Activated naive CD8-positive, alpha-beta T cell treated with anti-CD3 and anti-CD28 coated beads for 36 hours (primary cell): ENCODE data around the gene CAMSAP3. TPM values are rescaled to one million over a fixed set of nuclear protein-coding genes. Genes with fewer than 3 reads are reported as not detected.

Experiments used
- DNase-seq: peaks from one replicate; pipeline ENCODE4 v3.0.0; 2021
- H3K27ac Mint-ChIP-seq: one replicate; pipeline ENCODE4 v1.8.0; 2022; ENCODE audit warnings: mild to moderate bottlenecking, moderate library complexity, mixed read lengths
- H3K27me3 Mint-ChIP-seq: one replicate; pipeline ENCODE4 v1.8.0; 2022; ENCODE audit warnings: mild to moderate bottlenecking, mixed read lengths
- H3K36me3 Mint-ChIP-seq: one replicate; pipeline ENCODE4 v1.8.0; 2021; ENCODE audit warnings: mild to moderate bottlenecking, mixed read lengths
- H3K4me1 Mint-ChIP-seq: one replicate; pipeline ENCODE4 v1.8.0; 2021; ENCODE audit warnings: mixed read lengths
- H3K4me3 Mint-ChIP-seq: one replicate; pipeline ENCODE4 v1.8.0; 2022; ENCODE audit warnings: mild to moderate bottlenecking, moderate library complexity, mixed read lengths
- H3K9me3 Mint-ChIP-seq: one replicate; pipeline ENCODE4 v1.8.0; 2022; ENCODE audit warnings: mixed read lengths
- total RNA-seq, 2 experiments: library from RNA; stranded (reverse); gene quantifications; one replicate each; pipeline ENCODE4 v1.2.3, GENCODE V29; 2021

Gene CAMSAP3
- total RNA-seq, 2 experiments from 2014 or later, result 0.50 to 0.52 TPM

GRCh38 chr19:7600721-7601120 is 5.1 kb downstream of the CAMSAP3 start:
- peaks cover 4% of the 10 kb centered on the region for H3K9me3 Mint-ChIP-seq
- H3K27ac Mint-ChIP-seq, result no peak overlapping the region
- DNase-seq, result no peak
- H3K27me3 Mint-ChIP-seq, result peaks cover 32% of the 10 kb centered on the region
- no peaks in the 10 kb centered on the region for H3K36me3 Mint-ChIP-seq
- no peak overlapping the region for H3K4me3 Mint-ChIP-seq
- H3K4me1 Mint-ChIP-seq, result no peaks in the 10 kb centered on the region

- Mint-ChIP-seq H3K9me3 (peaks cover 4% of the 10 kb centered on the region), H3K27me3 (peaks cover 25% of the 10 kb centered on the region), H3K36me3 (no peaks in the 10 kb centered on the region), H3K27ac (no peak overlapping the region), H3K4me1 (no peaks in the 10 kb centered on the region), H3K4me3 (no peak overlapping the region)
- DNase-seq, result no peak
These were observed 6.7 kb downstream of the CAMSAP3 start for GRCh38 chr19:7602240-7602934.

DNA sequence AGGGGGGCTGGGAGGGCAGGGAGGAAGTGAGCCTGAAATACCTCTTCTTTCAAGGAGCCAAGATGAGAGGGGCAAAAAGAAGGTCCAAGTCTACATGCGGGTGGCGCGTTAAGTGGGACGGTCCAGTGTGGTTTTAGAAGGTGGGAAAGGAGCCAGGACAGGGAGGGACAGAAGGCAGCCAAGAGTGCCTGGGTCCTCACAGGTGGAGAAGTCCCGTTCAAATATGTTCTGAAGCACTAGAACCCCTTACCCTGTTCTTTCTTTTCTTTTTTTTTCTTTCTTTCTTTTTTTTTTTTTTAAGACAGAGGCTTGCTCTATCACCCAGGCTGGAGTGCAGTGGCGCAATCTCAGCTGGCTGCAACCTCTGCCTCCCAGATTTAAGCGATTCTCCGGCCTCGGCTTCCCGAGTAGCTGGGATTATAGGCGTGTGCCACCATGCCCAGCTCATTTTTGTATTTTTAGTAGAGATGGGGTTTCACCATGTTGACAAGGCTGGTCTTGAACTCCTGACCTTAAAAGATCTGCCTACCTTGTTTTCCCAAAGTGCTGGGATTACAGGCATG is 7.4 kb downstream of the CAMSAP3 start:
- Mint-ChIP-seq H3K36me3 (no peaks in the 10 kb centered on the region), H3K27me3 (peaks cover 18% of the 10 kb centered on the region), H3K9me3 (peaks cover 4% of the 10 kb centered on the region), H3K27ac (no peak overlapping the region), H3K4me1 (no peaks in the 10 kb centered on the region), H3K4me3 (no peak overlapping the region)
- no peak for DNase-seq

GRCh38 chr19:7603919-7604318 is 8.3 kb downstream of the CAMSAP3 start:
- Mint-ChIP-seq H3K27ac (no peak overlapping the region), H3K36me3 (no peaks in the 10 kb centered on the region), H3K4me1 (no peaks in the 10 kb centered on the region), H3K27me3 (peaks cover 12% of the 10 kb centered on the region), H3K9me3 (peaks cover 4% of the 10 kb centered on the region), H3K4me3 (no peak overlapping the region)
- DNase-seq, result no peak

DNA sequence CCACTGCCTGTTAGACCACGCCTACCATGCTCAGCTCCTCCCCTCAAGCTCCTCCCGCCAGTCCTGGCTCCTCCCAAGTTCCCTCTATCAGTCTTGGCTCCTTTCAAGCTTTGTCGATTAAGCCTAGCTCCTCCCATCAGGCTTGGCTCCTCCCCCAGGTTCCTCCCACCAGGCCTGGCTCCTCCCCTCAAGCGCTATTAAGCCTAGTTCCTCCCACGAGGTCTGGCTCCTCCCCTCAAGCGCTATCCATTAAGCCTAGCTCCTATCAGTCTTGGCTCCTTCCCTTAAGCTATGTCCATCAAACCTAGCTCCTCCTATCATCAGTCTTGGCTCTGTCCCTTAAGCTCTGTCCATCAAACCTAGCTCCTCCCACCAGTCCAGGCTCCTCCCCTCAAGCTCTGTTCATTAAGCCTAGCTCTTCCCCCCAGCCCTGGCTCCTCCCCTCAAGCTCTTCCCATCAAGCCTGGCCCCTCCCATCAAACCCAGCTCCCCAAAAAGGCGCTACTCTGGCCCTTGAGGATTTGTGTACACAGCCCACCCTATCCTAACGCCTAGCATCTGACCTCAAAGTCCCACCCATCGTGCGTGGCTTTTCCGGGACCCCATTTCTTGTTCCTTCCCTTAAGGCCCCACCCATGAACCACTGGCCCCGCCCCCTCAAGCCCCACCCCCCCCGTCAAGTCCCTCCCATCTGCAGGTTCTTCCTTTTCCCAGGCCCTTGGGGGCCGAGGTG is 10.0 kb downstream of the CAMSAP3 start:
- Mint-ChIP-seq H3K9me3 (peaks cover 2% of the 10 kb centered on the region), H3K36me3 (no peaks in the 10 kb centered on the region), H3K4me1 (no peaks in the 10 kb centered on the region), H3K4me3 (no peak overlapping the region), H3K27me3 (peaks cover 12% of the 10 kb centered on the region), H3K27ac (no peak overlapping the region)
- peak; percentile 55 for DNase-seq

- Mint-ChIP-seq H3K9me3 (no peaks in the 10 kb centered on the region), H3K27me3 (peaks cover 12% of the 10 kb centered on the region), H3K4me3 (no peak overlapping the region), H3K4me1 (no peaks in the 10 kb centered on the region), H3K36me3 (no peaks in the 10 kb centered on the region), H3K27ac (no peak overlapping the region)
- no peak for DNase-seq
These were observed 10.6 kb downstream of the CAMSAP3 start for GRCh38 chr19:7606289-7606688.

DNA sequence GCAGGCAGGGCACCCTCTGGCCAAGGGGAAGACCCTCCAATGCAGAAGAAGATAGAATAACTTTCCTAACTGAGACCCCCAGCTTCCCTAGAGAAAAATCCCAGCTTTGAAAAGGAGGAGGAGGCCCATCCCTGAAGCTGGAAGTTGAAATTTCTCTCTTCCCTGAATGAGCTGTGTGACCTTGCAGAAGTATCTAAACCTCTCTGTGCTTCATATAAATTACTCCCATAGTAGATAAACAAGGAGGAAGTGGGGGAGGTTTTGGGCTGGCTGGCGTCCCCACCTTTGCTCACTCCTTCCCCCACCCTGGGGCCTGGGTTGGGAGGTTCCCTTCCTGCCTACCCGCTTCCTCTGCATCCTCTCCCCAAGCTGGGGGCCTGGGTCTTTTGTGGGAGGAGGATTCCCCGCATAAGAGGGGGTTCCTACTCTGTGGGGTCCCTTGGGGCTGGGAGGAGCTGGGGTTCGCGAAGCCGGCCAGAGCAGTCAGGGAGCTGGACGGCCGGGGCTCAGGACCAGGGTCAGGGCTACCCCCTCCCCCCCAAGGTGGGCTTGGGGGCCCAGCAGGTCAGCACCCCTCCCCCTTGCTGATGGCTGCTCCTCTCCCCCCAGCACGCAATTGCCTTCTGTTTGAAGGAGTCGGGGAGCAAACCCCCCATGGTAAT is 11.7 kb downstream of the CAMSAP3 start:
- Mint-ChIP-seq H3K4me1 (no peaks in the 10 kb centered on the region), H3K4me3 (no peak overlapping the region), H3K9me3 (no peaks in the 10 kb centered on the region), H3K27me3 (peaks cover 10% of the 10 kb centered on the region), H3K36me3 (no peaks in the 10 kb centered on the region), H3K27ac (no peak overlapping the region)
- no peak for DNase-seq

- no peaks in the 10 kb centered on the region for H3K4me1 Mint-ChIP-seq
These were observed 12.4 kb downstream of the CAMSAP3 start for GRCh38 chr19:7607874-7608560.

DNA sequence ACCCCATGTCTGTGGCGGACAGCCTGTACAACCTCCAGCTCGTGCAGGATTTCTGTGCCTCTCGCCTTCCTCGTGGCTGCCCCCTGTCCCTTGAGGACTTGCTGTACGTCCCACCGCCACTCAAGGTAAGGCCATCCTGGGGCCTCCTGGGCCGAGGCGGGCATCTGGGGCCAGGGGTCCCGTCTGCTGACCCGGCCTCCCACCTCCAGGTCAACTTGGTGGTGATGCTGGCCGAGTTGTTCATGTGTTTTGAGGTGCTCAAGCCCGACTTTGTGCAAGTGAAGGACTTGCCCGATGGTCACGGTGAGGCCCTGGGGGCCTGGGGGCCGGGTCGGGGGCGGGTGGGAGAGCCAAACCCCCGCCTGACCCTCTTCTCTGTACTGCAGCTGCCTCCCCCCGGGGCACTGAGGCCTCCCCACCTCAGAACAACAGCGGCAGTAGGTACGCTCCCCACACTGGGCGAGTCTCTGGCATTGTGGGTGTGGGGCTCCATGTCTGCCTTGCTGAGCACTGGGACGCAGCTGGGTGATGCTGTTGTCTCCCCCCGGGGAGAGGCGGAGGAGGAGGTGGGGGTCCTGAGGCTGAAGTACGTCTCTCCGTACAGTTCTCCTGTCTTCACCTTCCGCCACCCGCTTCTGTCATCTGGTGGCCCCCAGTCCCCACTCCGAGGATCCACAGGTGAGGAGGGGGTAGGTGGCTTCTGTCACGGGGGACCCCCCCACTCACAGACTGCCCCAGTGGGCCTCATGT is 15.0 kb downstream of the CAMSAP3 start:
- Mint-ChIP-seq H3K9me3 (no peaks in the 10 kb centered on the region), H3K36me3 (no peaks in the 10 kb centered on the region), H3K4me3 (no peak overlapping the region), H3K4me1 (no peaks in the 10 kb centered on the region), H3K27ac (no peak overlapping the region), H3K27me3 (peaks cover 3% of the 10 kb centered on the region)
- no peak for DNase-seq

More at GRCh38 chr19:7607874-7608560, 12.4 kb downstream of the CAMSAP3 start:
- no peak for DNase-seq
- Mint-ChIP-seq H3K9me3 (no peaks in the 10 kb centered on the region), H3K27ac (no peak overlapping the region), H3K27me3 (peaks cover 7% of the 10 kb centered on the region), H3K36me3 (no peaks in the 10 kb centered on the region), H3K4me3 (no peak overlapping the region)

DNA sequence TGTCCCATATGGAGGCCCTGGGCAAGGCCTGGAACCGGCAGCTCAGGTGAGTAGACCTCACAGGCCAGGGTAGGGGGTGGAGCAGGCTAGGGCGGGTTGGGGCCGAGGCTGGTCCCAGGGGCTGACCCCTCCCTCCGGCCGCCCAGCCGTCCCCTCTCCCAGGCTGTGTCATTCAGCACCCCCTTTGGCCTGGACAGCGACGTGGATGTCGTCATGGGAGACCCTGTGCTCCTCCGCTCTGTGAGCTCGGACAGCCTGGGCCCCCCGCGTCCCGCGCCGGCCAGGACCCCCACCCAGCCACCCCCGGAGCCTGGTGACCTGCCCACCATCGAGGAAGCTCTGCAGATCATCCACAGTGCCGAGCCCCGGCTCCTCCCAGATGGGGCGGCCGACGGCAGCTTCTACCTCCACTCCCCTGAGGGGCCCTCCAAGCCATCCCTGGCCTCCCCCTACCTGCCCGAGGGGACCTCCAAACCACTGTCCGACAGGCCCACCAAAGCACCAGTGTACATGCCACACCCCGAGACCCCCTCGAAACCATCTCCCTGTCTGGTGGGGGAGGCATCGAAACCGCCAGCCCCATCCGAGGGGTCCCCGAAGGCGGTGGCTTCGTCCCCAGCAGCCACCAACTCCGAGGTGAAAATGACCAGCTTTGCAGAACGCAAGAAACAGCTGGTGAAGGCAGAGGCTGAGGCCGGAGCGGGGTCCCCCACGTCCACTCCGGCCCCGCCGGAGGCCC is 16.0 kb downstream of the CAMSAP3 start:
- H3K9me3 Mint-ChIP-seq, result no peaks in the 10 kb centered on the region
- H3K36me3 Mint-ChIP-seq, result no peaks in the 10 kb centered on the region
- H3K4me1 Mint-ChIP-seq, result no peaks in the 10 kb centered on the region
- no peak overlapping the region for H3K4me3 Mint-ChIP-seq
- H3K27ac Mint-ChIP-seq, result no peak overlapping the region
- DNase-seq, result no peak
- H3K27me3 Mint-ChIP-seq, result peaks cover under 1% of the 10 kb centered on the region

- H3K9me3 Mint-ChIP-seq, result no peaks in the 10 kb centered on the region
- H3K27me3 Mint-ChIP-seq, result no peaks in the 10 kb centered on the region
- H3K4me3 Mint-ChIP-seq, result no peak overlapping the region
- no peak for DNase-seq
- peaks cover 4% of the 10 kb centered on the region for H3K36me3 Mint-ChIP-seq
- H3K27ac Mint-ChIP-seq, result no peak overlapping the region
- no peaks in the 10 kb centered on the region for H3K4me1 Mint-ChIP-seq
These were observed 16.9 kb downstream of the CAMSAP3 start for GRCh38 chr19:7612282-7613274.

GRCh38 chr19:7614859-7615741 is 19.4 kb downstream of the CAMSAP3 start:
- Mint-ChIP-seq H3K36me3 (peaks cover 11% of the 10 kb centered on the region), H3K27me3 (no peaks in the 10 kb centered on the region), H3K4me1 (no peaks in the 10 kb centered on the region), H3K9me3 (no peaks in the 10 kb centered on the region), H3K4me3 (no peak overlapping the region), H3K27ac (no peak overlapping the region)
- no peak for DNase-seq
